Parathyroid adenoma (tissue), 2 donors: ENCODE measurements around the gene PACSIN1.

Experiments used
- H2AFZ ChIP-seq: fragments of 300-600 bp; sonication (generic); one replicate; pipeline ENCODE4 v1.7.0; 2017; ENCODE audit warnings: antibody characterized with exemption, mild to moderate bottlenecking
- H3K27ac ChIP-seq: fragments of 300-600 bp; sonication (generic); one replicate; pipeline ENCODE4 v1.7.0; 2017
- H3K27me3 ChIP-seq: fragments of 300-600 bp; sonication (generic); one replicate; pipeline ENCODE4 v1.7.0; 2017; ENCODE audit warnings: low read length; ENCODE audit not compliant: control insufficient read depth, insufficient read depth
- H3K36me3 ChIP-seq: fragments of 300-600 bp; sonication (generic); one replicate; pipeline ENCODE4 v1.7.0; 2017; ENCODE audit warnings: low read length; ENCODE audit not compliant: control insufficient read depth, insufficient read depth
- H3K4me1 ChIP-seq: fragments of 300-600 bp; sonication (generic); one replicate; pipeline ENCODE4 v1.7.0; 2017; ENCODE audit warnings: control low read depth
- H3K4me2 ChIP-seq: fragments of 300-600 bp; sonication (generic); one replicate; pipeline ENCODE4 v1.7.0; 2017; ENCODE audit warnings: low read length
- H3K4me3 ChIP-seq: fragments of 300-600 bp; sonication (generic); one replicate; pipeline ENCODE4 v1.7.0; 2017; ENCODE audit warnings: low read depth, low read length
- H3K79me2 ChIP-seq: fragments of 300-600 bp; sonication (generic); one replicate; pipeline ENCODE4 v1.7.0; 2017; ENCODE audit warnings: control low read depth
- H3K9ac ChIP-seq: fragments of 300-600 bp; sonication (generic); one replicate; pipeline ENCODE4 v1.7.0; 2017; ENCODE audit warnings: mild to moderate bottlenecking
- H3K9me3 ChIP-seq: fragments of 300-600 bp; sonication (generic); one replicate; pipeline ENCODE4 v1.7.0; 2017; ENCODE audit warnings: low read length; ENCODE audit not compliant: control insufficient read depth
- TF ChIP-seq, protein P1 (sequence below): fragments of 300-600 bp; sonication (generic); IDR thresholded peaks from one replicate; pipeline ENCODE4 v1.7.0; 2017; ENCODE audit warnings: antibody characterized with exemption, mild to moderate bottlenecking
- donor health status: primary hyperparathyroidism.

Gene PACSIN1

DNA sequence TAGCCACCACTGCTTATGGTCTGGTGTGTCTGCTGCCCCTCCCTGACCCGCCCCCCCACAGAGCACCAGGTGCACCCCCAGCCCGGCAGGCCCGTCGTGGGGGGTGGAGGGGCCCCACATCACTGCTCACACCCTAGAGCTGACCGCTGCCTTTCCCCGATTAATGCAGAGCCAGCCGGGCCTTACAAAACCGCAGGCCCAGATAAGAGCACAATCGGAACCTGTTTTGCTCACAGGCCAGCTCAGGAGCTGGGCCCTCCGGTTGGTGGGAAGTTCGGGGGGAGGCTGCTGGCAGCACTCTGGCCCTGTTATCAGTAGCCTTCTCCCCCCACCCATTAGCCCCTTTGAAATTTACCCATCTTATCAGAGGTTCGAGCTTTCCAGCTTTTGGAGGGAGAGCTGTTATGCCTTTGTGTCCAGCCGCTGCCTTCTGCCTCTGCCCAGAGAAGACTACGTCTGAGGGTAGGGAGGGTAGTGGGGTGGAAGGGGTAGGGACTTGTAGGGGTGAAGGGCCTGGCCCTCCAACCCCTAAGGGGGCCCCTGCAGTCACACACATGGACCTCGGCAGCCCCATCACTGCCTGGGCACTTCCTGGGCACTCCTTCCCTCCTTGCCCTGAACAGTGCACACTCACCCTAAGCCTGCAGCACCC lies 97.1 kb downstream of the PACSIN1 start:
- Histone ChIP-seq H3K27me3 (no peaks in the 10 kb centered on the region), H3K4me1 (no peaks in the 10 kb centered on the region), H3K9me3 (no peaks in the 10 kb centered on the region), H3K36me3 (no peaks in the 10 kb centered on the region), H3K4me3 (no peak overlapping the region), H3K79me2 (no peaks in the 10 kb centered on the region), H3K9ac (no peak overlapping the region), H3K4me2 (no peak overlapping the region), H2AFZ (no peak overlapping the region), H3K27ac (no peak overlapping the region)
- TF ChIP-seq, protein P1, sequence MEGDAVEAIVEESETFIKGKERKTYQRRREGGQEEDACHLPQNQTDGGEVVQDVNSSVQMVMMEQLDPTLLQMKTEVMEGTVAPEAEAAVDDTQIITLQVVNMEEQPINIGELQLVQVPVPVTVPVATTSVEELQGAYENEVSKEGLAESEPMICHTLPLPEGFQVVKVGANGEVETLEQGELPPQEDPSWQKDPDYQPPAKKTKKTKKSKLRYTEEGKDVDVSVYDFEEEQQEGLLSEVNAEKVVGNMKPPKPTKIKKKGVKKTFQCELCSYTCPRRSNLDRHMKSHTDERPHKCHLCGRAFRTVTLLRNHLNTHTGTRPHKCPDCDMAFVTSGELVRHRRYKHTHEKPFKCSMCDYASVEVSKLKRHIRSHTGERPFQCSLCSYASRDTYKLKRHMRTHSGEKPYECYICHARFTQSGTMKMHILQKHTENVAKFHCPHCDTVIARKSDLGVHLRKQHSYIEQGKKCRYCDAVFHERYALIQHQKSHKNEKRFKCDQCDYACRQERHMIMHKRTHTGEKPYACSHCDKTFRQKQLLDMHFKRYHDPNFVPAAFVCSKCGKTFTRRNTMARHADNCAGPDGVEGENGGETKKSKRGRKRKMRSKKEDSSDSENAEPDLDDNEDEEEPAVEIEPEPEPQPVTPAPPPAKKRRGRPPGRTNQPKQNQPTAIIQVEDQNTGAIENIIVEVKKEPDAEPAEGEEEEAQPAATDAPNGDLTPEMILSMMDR: no peak

GRCh38 chr6:34563513-34563870 lies 97.6 kb downstream of the PACSIN1 start:
- Histone ChIP-seq H3K4me2 (no peak overlapping the region), H3K36me3 (no peaks in the 10 kb centered on the region), H3K9me3 (no peaks in the 10 kb centered on the region), H3K27ac (no peak overlapping the region), H3K9ac (no peak overlapping the region), H3K4me3 (no peak overlapping the region), H3K79me2 (no peaks in the 10 kb centered on the region), H2AFZ (no peak overlapping the region), H3K4me1 (no peaks in the 10 kb centered on the region), H3K27me3 (no peaks in the 10 kb centered on the region)
- TF ChIP-seq, protein P1: no peak

GRCh38 chr6:34564181-34564580 lies 98.3 kb downstream of the PACSIN1 start:
- Histone ChIP-seq H3K27ac (no peak overlapping the region), H3K9me3 (no peaks in the 10 kb centered on the region), H3K4me2 (no peak overlapping the region), H3K36me3 (no peaks in the 10 kb centered on the region), H2AFZ (no peak overlapping the region), H3K4me1 (no peaks in the 10 kb centered on the region), H3K9ac (no peak overlapping the region), H3K79me2 (no peaks in the 10 kb centered on the region), H3K4me3 (no peak overlapping the region), H3K27me3 (no peaks in the 10 kb centered on the region)
- TF ChIP-seq, protein P1: no peak

- H3K9me3 ChIP-seq: no peaks in the 10 kb centered on the region
- no peaks in the 10 kb centered on the region for H3K79me2 ChIP-seq
- no peak overlapping the region for H3K4me2 ChIP-seq
- H3K36me3 ChIP-seq: no peaks in the 10 kb centered on the region
- no peak overlapping the region for H3K27ac ChIP-seq
- no peak overlapping the region for H3K9ac ChIP-seq
- H3K4me1 ChIP-seq: no peaks in the 10 kb centered on the region
- H3K27me3 ChIP-seq: no peaks in the 10 kb centered on the region
- H2AFZ ChIP-seq: no peak overlapping the region
- TF ChIP-seq, protein P1: no peak
- H3K4me3 ChIP-seq: no peak overlapping the region
These were observed 99.9 kb downstream of the PACSIN1 start for GRCh38 chr6:34565722-34566137.

- Histone ChIP-seq H2AFZ (no peak overlapping the region), H3K79me2 (no peaks in the 10 kb centered on the region), H3K9me3 (no peaks in the 10 kb centered on the region), H3K27me3 (no peaks in the 10 kb centered on the region), H3K27ac (no peak overlapping the region), H3K36me3 (no peaks in the 10 kb centered on the region), H3K4me2 (no peak overlapping the region), H3K4me3 (no peak overlapping the region), H3K9ac (no peak overlapping the region), H3K4me1 (no peaks in the 10 kb centered on the region)
- TF ChIP-seq, protein P1: no peak
These were observed 101.1 kb downstream of the PACSIN1 start for GRCh38 chr6:34566830-34567546.
